ENCODE results near the gene GLT6D1. TPM values are rescaled to one million over a fixed set of nuclear protein-coding genes. Genes with fewer than 3 reads are reported as not detected.

GLT6D1 gene
- total and polyA plus RNA-seq, 2 donors (not counting 1 experiment from before 2014, with no cell fraction given) = not detected

DNA sequence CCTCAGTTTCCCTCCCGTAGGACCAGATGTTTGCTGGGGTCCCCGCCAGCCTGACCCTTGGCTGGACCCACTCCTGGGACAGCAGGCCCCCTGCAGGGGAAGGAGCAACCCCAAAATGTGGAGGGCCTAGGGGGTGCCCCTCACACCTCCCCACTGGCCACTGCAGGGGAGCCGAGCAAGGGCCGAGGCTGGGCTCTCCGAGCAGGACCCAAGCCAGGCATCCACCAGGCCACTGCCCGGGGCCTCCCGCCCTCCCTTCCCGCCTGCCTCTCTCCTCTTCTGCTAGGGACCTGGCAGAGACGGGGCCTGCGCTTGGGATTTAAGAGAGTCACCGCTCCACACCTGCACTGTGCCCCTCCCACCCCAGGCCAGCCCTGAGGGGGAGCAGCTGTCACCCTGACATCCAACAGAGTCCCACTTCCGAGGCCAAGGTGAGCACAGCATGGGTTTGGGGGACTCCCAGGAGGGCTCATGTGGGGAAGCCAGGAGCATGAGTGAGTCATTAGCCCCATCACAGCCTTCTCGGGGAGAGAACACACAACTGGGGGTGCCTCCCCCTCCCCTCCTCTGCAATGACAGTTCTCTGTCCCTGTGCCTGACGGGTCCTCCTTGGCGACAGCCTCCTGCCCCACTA is 44.2 kb upstream of the GLT6D1 start:
- 86% methylated on average over 12 of the region's 15 CpGs for WGBS (ENCODE audit: insufficient coverage)
- Histone ChIP-seq H3K36me3 (replicated peaks in 1 of 2; ENCODE audit: control extremely low read depth in 1 of 2, control insufficient read depth in 1 of 2, extremely low read depth in 1 of 2, insufficient read depth in 2 of 2, low read length in 1 of 2) (no peaks in the 10 kb centered on the region), H3K4me1 (ENCODE audit: control insufficient read depth in 2 of 2, insufficient read depth in 2 of 2, low read length in 2 of 2) (no peaks in the 10 kb centered on the region), H3K4me3 (ENCODE audit: control extremely low read depth in 1 of 5, extremely low read depth in 1 of 5, insufficient read depth in 1 of 5, low read depth in 2 of 5, low read length in 4 of 5) (no peak overlapping the region), H3K79me2 (ENCODE audit: control insufficient read depth, insufficient read depth, low read length) (no peaks in the 10 kb centered on the region), H3K27me3 (replicated peaks in 1 of 4; ENCODE audit: control extremely low read depth in 1 of 4, control insufficient read depth in 3 of 4, insufficient read depth in 4 of 4, low read length in 3 of 4) (no peaks in the 10 kb centered on the region), H3K4me2 (replicated peaks; ENCODE audit: low read depth, low read length, poor library complexity, severe bottlenecking) (no peak overlapping the region), H3K27ac (ENCODE audit: low read length in 2 of 2) (no peak overlapping the region), H4K20me1 (ENCODE audit: control insufficient read depth, insufficient read depth, low read length, poor library complexity, severe bottlenecking) (no peaks in the 10 kb centered on the region), H3K9ac (ENCODE audit: low read length) (no peak overlapping the region), H3K9me3 (ENCODE audit: control extremely low read depth in 1 of 3, control insufficient read depth in 2 of 3, insufficient read depth in 1 of 3, low read length in 2 of 3) (peaks cover 0 to 4% (median 0%) of the 10 kb centered on the region in 3 donors), H2AFZ (ENCODE audit: insufficient read depth, low read depth, low read length, poor library complexity, severe bottlenecking) (no peak overlapping the region)
- Mint-ChIP-seq H3K9me3 (ENCODE audit: insufficient read depth) (no peaks in the 10 kb centered on the region), H3K27ac (no peak overlapping the region), H3K4me1 (no peaks in the 10 kb centered on the region), H3K27me3 (peaks cover 3% of the 10 kb centered on the region), H3K4me3 (no peak overlapping the region)
- ChIA-PET POLR2A (no interaction called here), CTCF (no interaction called here)
- no peak for DNase-seq
- no peak for TF ChIP-seq EZH2 (IDR thresholded peaks at IDR 0.05; ENCODE audit: borderline replicate concordance, insufficient read depth, low read depth, low read length, poor library complexity, severe bottlenecking)
- TF ChIP-seq, protein P1, sequence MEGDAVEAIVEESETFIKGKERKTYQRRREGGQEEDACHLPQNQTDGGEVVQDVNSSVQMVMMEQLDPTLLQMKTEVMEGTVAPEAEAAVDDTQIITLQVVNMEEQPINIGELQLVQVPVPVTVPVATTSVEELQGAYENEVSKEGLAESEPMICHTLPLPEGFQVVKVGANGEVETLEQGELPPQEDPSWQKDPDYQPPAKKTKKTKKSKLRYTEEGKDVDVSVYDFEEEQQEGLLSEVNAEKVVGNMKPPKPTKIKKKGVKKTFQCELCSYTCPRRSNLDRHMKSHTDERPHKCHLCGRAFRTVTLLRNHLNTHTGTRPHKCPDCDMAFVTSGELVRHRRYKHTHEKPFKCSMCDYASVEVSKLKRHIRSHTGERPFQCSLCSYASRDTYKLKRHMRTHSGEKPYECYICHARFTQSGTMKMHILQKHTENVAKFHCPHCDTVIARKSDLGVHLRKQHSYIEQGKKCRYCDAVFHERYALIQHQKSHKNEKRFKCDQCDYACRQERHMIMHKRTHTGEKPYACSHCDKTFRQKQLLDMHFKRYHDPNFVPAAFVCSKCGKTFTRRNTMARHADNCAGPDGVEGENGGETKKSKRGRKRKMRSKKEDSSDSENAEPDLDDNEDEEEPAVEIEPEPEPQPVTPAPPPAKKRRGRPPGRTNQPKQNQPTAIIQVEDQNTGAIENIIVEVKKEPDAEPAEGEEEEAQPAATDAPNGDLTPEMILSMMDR (IDR thresholded peaks at IDR 0.05) = no peak
- intact Hi-C loops (cut with micrococcal nuclease) = no loop called here
- no peak for ATAC-seq (ENCODE audit: low read depth)

DNA sequence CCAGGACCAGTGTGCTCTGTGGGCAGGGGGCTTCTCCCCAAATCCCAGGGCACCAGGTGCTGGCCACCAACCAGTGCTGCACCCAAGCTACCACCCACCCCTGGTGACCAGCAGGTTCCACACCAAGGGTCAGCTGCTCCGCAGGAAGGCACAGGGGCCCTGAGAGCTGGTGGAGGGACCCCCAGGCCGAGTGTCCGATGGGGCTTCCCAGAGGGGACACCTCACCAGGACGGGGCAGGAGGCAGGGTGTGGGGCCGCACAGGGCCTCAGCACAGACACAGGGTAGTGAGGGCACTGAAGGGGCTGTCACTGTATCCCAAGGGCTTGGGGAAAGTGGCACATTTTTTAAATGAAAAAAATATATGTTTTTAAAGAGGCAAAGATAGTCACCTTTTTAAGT is 41.8 kb upstream of the GLT6D1 start:
- ATAC-seq (ENCODE audit: low read depth) = no peak

More for the DNA sequence above, 41.8 kb upstream of the GLT6D1 start:
- Histone ChIP-seq H4K20me1 (ENCODE audit: control insufficient read depth, insufficient read depth, low read length, poor library complexity, severe bottlenecking) (no peaks in the 10 kb centered on the region), H2AFZ (ENCODE audit: insufficient read depth, low read depth, low read length, poor library complexity, severe bottlenecking) (no peak overlapping the region), H3K9me3 (ENCODE audit: control extremely low read depth in 1 of 3, control insufficient read depth in 2 of 3, insufficient read depth in 1 of 3, low read length in 2 of 3) (peaks cover 0 to 4% (median 0%) of the 10 kb centered on the region in 3 donors), H3K4me3 (ENCODE audit: control extremely low read depth in 1 of 5, extremely low read depth in 1 of 5, insufficient read depth in 1 of 5, low read depth in 2 of 5, low read length in 4 of 5) (no peak overlapping the region), H3K27me3 (replicated peaks in 1 of 4; ENCODE audit: control extremely low read depth in 1 of 4, control insufficient read depth in 3 of 4, insufficient read depth in 4 of 4, low read length in 3 of 4) (no peaks in the 10 kb centered on the region), H3K9ac (ENCODE audit: low read length) (no peak overlapping the region), H3K36me3 (replicated peaks in 1 of 2; ENCODE audit: control extremely low read depth in 1 of 2, control insufficient read depth in 1 of 2, extremely low read depth in 1 of 2, insufficient read depth in 2 of 2, low read length in 1 of 2) (no peaks in the 10 kb centered on the region), H3K79me2 (ENCODE audit: control insufficient read depth, insufficient read depth, low read length) (no peaks in the 10 kb centered on the region), H3K4me1 (ENCODE audit: control insufficient read depth in 2 of 2, insufficient read depth in 2 of 2, low read length in 2 of 2) (no peaks in the 10 kb centered on the region), H3K27ac (ENCODE audit: low read length in 2 of 2) (no peak overlapping the region), H3K4me2 (replicated peaks; ENCODE audit: low read depth, low read length, poor library complexity, severe bottlenecking) (no peak overlapping the region)
- peaks cover 3% of the 10 kb centered on the region for H3K27me3 Mint-ChIP-seq
- intact Hi-C loops (cut with micrococcal nuclease) = no loop called here
- ChIA-PET CTCF (no interaction called here), POLR2A (no interaction called here)
- no peaks in the 10 kb centered on the region for H3K9me3 Mint-ChIP-seq (ENCODE audit: insufficient read depth)
- no peak overlapping the region for H3K27ac Mint-ChIP-seq
- 93% methylated on average over 5 of the region's 5 CpGs for WGBS (ENCODE audit: insufficient coverage)
- TF ChIP-seq, protein P1 (IDR thresholded peaks at IDR 0.05) = no peak
- no peak for TF ChIP-seq EZH2 (IDR thresholded peaks at IDR 0.05; ENCODE audit: borderline replicate concordance, insufficient read depth, low read depth, low read length, poor library complexity, severe bottlenecking)
- H3K4me3 Mint-ChIP-seq = no peak overlapping the region
- no peaks in the 10 kb centered on the region for H3K4me1 Mint-ChIP-seq
- DNase-seq = no peak
